GM18858 (cell line): ENCODE measurements around the gene SCGB1D1.

Experiments
- ATAC-seq: cut with Tn5 transposase; IDR thresholded peaks from one replicate; pipeline ENCODE4 v1.9.1; 2021; ENCODE audit not compliant: unreplicated experiment

Gene SCGB1D1

DNA sequence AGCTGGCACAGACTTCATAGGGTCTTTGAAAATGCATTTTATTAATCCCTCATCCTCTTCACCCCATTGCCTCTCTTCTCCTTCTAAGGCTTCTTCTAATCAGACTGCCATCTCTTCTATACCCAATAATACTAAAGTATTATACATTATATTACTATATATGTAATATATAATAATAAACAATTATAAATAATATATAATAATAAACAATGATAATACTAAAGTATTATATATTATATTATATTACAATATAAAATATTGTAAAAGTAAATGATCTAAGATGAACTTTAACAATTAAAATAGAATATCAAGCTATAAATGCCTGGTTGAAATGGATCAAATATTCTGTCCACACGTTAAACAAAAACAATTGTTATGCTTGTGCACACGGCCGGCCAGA lies 31.5 kb downstream of the SCGB1D1 start:
- no peak for ATAC-seq

DNA sequence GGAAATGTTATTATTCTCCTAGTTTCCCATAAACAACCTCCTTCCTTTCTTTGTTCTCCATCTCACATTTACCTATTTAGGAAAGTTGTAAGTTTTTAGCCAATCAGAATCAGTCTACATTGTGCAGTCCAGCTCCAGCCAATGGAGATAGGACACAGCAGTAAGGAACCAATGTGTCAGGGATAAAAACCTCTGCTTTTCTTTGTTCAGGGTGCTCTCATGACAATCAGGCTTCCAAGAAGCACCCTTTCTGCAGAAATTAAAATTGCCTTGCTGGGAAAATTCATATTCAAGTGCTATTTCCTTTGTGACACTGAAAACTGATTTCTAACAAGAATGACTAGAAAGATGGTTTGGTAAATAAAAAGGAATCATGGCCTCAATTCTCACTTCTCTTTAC lies 33.1 kb downstream of the SCGB1D1 start:
- no peak for ATAC-seq

DNA sequence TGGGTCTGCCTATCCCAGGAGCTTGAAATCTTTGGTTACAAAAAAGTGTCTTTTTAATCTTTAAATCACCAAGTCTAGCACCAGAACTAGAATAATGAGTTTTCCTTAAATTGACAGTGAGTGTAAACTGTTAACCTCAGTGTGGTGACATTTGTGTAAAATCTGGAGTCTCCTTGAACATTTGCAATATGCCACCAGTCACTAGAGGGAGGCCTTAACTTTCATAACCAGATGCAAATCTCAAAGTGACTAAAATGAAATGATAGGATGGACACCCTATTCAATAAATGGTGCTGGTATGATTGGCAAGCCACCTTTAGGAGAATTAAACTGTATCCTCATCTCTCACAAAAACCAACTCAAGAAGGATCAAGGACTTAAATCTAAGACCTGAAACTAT lies 43.7 kb downstream of the SCGB1D1 start:
- no peak for ATAC-seq

DNA sequence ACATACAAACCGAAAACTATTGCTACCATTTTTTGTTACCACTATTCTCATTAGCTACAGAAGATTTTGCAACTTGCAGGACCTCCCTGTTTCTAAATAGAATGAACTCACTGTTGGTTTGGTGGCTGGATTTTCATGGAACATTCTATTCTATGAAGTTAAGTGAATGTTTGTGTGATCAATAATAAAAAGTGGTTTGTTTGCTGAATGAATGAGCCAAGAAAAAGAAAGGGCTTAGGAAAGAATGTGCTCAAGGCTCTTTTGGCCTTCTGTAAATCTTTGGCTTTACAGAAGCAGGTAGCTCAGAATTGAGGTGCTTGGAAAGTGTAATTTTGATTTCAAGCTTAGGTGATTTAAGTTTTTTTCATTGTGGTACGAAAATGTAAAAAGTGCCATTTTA lies 46.2 kb downstream of the SCGB1D1 start:
- ATAC-seq, result no peak

DNA sequence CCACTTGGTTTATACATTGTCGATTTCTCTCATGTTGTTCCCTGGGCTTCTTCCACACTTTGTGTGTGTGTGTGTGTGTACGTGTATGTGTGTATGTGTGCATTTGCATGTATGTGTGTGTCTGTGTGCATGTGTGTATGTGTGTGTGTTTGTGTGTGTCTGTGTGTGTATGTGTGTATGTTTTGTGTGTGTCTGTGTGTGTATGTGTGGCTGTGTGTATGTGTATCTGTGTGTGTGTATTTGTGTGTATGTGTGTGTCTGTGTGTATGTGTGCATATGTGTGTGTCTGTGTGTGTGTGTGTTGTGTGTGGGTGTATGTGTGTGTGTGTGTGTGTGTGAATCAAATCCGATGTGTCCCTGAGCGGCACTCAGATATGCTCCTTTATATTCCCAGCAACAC lies 47.5 kb downstream of the SCGB1D1 start:
- no peak for ATAC-seq

DNA sequence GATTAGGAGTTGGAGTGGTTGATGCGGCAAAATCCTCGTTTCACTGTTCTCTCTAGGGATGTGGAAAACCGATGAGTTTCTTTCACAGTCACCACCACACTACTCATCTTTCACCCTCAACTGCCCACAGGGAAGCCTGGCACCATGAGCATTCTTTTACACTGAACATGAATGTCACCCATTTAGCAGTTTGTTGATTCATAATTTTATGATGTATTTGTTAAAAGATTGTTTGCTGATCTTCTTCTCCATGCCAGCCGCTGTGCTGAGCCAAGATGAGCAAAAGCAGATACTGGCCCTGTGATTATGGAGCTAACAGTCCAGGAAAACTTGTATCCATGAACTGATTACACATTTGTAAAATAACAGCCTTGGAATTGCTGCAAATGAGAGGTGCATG lies 48.1 kb downstream of the SCGB1D1 start:
- no peak for ATAC-seq

GRCh38 chr11:62241095-62241494 lies 51.1 kb downstream of the SCGB1D1 start:
- no peak for ATAC-seq

- ATAC-seq, result no peak
Measured at GRCh38 chr11:62242021-62242420, 52.0 kb downstream of the SCGB1D1 start, which contains the start of gene SCGB1D2. TSS of gene SCGB1D2 (plus strand) at chr11:62242239. CDS start at chr11:62242308, 69 bp downstream.
